HL-60 (cell line): ENCODE results near the gene FBXW4.

ENCODE experiments used
- GABPA ChIP-seq: IDR thresholded peaks from 2 replicates; pipeline ENCODE4 v1.6.1; 2012; ENCODE audit warnings: low read depth
- POLR2AphosphoS5 ChIP-seq: IDR thresholded peaks from 2 replicates; pipeline ENCODE4 v1.6.1; 2012; ENCODE audit warnings: low read depth
- SPI1 ChIP-seq: IDR thresholded peaks from 2 replicates; pipeline ENCODE4 v1.6.1; 2012; ENCODE audit warnings: low read depth, mild to moderate bottlenecking, borderline replicate concordance
- TF ChIP-seq, protein P1 (sequence below): IDR thresholded peaks from one replicate; pipeline ENCODE4 v1.5.1; 2011; ENCODE audit warnings: low read length, control low read depth, inconsistent platforms; ENCODE audit not compliant: insufficient read depth
- TF ChIP-seq, protein P2 (sequence below): IDR thresholded peaks from 2 replicates; pipeline ENCODE4 v1.6.1; 2012; ENCODE audit warnings: low read depth; ENCODE audit not compliant: insufficient replicate concordance

DNA sequence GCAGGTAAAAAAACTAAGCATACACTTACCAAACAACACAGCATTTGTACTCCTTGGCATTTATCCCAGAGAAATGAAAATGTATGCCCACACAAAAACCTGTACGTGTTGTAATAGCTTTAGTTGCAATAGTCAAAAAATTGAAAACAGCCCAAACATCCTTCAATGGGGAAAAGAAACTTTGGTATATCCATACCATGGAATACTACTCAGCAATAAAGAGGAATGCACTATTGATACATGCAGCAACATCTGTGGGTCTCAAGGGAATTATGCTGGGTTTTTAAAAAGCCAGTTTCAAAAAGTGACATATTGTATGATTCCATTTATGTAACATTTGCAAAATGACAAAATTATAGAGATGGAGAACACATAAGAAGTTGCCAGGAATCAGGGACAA lies 71.4 kb downstream of the FBXW4 start:
- TF ChIP-seq POLR2AphosphoS5 (no peak), GABPA (no peak), SPI1 (no peak)
- TF ChIP-seq, protein P1, sequence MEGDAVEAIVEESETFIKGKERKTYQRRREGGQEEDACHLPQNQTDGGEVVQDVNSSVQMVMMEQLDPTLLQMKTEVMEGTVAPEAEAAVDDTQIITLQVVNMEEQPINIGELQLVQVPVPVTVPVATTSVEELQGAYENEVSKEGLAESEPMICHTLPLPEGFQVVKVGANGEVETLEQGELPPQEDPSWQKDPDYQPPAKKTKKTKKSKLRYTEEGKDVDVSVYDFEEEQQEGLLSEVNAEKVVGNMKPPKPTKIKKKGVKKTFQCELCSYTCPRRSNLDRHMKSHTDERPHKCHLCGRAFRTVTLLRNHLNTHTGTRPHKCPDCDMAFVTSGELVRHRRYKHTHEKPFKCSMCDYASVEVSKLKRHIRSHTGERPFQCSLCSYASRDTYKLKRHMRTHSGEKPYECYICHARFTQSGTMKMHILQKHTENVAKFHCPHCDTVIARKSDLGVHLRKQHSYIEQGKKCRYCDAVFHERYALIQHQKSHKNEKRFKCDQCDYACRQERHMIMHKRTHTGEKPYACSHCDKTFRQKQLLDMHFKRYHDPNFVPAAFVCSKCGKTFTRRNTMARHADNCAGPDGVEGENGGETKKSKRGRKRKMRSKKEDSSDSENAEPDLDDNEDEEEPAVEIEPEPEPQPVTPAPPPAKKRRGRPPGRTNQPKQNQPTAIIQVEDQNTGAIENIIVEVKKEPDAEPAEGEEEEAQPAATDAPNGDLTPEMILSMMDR: no peak
- TF ChIP-seq, protein P2, sequence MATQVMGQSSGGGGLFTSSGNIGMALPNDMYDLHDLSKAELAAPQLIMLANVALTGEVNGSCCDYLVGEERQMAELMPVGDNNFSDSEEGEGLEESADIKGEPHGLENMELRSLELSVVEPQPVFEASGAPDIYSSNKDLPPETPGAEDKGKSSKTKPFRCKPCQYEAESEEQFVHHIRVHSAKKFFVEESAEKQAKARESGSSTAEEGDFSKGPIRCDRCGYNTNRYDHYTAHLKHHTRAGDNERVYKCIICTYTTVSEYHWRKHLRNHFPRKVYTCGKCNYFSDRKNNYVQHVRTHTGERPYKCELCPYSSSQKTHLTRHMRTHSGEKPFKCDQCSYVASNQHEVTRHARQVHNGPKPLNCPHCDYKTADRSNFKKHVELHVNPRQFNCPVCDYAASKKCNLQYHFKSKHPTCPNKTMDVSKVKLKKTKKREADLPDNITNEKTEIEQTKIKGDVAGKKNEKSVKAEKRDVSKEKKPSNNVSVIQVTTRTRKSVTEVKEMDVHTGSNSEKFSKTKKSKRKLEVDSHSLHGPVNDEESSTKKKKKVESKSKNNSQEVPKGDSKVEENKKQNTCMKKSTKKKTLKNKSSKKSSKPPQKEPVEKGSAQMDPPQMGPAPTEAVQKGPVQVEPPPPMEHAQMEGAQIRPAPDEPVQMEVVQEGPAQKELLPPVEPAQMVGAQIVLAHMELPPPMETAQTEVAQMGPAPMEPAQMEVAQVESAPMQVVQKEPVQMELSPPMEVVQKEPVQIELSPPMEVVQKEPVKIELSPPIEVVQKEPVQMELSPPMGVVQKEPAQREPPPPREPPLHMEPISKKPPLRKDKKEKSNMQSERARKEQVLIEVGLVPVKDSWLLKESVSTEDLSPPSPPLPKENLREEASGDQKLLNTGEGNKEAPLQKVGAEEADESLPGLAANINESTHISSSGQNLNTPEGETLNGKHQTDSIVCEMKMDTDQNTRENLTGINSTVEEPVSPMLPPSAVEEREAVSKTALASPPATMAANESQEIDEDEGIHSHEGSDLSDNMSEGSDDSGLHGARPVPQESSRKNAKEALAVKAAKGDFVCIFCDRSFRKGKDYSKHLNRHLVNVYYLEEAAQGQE: no peak
